Stimulated activated CD8-positive, alpha-beta memory T cell treated with anti-CD3 and anti-CD28 coated beads, Interleukin-15, amount 100 ng/mL, for 4 hours (primary cell): ENCODE results near the gene PDCD1LG2.
"Not testable (repeated sequence)": the region's sequence is repeated elsewhere in the genome, so short reads cannot be mapped to it uniquely, and the experiment has no call there.

Source experiments
- DNase-seq, 2 donors: peaks; one replicate each; pipeline ENCODE4 v3.0.0-alpha.2; 2020; ENCODE audit warnings: low read depth in 2 of 2

The PDCD1LG2 gene

DNA sequence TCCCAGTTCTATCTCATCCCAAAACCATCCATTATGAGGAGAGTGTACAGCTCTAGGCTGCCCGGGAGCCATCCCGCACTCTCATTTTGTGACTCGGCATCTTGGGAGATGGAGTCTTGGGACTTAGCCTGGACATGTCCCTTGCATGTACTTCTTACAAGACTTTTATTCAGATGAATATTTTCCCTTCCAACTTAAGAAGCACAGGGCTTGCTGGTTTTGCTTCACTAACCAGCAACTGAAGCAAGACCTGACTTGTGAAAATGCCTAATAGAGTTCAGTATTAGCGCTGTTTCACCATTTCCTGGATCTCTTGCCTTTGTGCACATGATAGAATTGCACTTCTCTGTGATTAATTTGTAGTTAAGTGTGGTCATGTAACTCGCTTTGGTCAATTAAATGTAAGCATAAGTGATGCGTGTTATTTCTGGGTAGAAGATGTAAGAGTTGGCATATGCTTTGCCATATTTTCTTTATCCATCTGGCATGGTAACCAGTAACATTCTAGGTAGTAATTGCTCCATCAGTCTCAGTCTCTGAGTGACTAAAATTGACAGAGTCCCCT, 55.8 kb downstream of the PDCD1LG2 start:
- no peak for DNase-seq

DNA sequence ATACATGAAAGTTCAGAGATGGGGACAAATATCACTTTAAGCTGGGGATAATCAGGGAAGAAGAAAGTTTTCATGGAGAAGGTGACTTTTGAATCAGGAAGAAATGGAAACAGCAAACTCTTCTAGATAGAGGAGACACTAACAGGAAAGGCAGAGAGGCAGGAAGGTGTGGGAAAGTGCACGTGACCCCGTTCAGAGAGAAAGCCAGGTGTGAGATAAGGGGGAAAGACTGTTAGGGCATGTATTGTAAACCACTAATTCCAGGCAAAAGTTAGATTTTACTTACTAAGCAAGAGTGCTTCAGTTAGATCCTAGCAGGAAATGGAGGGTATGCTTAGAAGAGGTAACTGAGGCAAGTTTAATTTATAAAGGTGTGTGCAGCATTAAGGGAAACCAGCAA, 58.5 kb downstream of the PDCD1LG2 start:
- no peak for DNase-seq

DNA sequence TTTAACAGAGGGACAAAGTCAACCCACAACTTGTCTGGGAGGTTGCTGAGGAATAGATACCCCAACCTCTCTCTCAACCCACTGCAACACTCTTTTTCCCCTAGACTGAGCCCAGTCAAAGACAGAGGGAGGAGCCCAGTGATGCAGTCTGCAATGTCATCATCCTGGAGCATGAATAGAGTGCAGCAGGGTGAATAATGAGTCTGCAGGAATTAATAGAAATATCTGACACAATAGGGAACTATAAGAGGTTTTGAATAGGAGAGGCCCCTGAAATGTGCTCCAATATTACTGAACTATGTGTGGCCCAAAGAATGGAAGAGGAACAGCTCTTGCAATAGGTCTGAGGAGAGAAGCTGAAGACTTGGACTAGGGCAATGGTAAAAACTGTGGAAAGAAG, 59.1 kb downstream of the PDCD1LG2 start:
- DNase-seq, result no peak

DNA sequence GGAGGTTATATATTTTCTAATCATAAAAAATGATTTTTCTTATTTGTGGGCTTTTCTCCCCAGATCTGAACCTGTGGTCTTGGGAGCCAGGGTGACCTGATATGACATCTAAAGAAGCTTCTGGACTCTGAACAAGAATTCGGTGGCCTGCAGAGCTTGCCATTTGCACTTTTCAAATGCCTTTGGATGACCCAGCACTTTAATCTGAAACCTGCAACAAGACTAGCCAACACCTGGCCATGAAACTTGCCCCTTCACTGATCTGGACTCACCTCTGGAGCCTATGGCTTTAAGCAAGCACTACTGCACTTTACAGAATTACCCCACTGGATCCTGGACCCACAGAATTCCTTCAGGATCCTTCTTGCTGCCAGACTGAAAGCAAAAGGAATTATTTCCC, 59.6 kb downstream of the PDCD1LG2 start:
- DNase-seq, result no peak

DNA sequence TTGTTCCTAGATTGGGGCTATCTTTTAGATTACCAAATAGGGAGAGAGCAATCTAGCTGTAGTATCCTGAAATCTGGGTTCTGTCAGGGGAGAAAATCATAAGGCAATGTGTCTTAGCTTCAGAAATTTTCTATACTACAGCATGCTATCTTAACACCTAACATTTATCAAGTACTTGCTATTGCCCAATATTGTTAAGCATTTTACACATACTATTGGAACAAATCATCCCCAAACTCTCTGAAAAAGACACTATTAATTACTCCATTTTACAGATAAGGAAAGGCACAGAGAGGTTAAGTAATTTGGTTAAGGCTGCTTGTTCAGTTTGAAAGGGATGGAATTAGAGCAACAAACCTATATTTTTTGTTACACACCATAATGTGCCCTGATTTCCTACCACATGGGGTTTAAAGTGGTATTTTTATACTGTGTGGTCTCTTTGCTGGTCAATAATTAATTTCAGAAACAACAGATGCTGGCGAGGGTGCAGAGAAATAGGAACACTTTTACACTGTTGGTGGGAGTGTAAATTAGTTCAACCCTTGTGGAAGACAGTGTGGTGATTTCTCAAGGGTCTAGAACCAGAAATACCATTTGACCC, 61.4 kb downstream of the PDCD1LG2 start:
- DNase-seq, result no peak

DNA sequence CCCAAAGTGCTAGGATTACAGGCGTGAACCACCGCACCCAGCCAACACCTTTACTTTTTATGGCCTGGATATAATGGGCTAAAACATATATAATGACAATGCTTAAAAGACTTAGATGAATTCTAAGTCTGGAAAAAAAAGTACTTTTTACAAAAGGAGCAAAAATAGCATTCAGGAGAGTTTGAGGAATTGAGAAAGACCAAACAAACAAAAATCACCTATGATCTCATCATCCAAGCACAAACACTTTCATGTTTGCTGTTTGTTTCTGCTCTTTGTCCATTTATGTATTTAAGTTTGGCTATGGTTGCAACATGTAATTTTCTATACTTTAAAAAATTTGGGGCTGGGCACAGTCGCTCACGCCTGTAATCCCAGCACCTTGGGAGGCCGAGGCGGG, 63.8 kb downstream of the PDCD1LG2 start:
- no peak for DNase-seq

DNA sequence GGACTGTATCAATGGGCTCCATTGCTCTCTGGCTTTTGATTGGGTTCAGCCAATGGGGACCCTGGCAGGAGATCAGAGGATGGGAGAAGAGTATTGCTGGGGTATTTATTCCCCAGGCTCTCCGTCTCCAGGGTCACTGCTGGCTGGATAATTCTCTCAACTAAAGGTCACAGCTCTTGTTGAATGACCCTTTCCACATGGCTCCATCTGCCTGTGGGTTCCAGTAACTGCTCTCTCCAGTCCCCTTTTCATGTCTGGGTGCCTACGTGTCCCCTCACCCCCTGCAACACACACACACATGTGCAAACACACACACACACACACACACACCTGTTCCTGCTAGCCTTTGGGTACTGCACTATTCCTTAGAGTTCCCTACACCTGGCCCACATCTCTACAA, 64.7 kb downstream of the PDCD1LG2 start:
- no peak for DNase-seq

DNA sequence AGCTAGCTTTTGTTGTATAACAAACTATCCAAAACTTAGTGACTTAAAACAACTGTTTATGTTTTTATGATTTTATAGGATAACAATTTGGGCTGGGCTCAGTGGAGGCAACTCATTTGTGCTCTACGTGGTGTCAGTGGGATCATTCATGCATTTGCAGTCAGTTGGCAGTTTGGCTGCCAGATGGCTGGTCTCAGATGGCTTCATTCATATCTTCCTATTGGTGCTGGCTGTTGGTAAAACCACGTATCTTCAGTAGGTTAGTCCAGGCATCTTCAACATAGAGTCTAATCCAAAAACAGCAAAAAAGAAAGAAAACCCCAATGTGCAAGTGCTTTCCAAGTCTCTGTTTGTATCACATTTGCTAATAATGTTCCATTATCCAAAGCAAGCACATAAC, 66.9 kb downstream of the PDCD1LG2 start:
- no peak for DNase-seq

DNA sequence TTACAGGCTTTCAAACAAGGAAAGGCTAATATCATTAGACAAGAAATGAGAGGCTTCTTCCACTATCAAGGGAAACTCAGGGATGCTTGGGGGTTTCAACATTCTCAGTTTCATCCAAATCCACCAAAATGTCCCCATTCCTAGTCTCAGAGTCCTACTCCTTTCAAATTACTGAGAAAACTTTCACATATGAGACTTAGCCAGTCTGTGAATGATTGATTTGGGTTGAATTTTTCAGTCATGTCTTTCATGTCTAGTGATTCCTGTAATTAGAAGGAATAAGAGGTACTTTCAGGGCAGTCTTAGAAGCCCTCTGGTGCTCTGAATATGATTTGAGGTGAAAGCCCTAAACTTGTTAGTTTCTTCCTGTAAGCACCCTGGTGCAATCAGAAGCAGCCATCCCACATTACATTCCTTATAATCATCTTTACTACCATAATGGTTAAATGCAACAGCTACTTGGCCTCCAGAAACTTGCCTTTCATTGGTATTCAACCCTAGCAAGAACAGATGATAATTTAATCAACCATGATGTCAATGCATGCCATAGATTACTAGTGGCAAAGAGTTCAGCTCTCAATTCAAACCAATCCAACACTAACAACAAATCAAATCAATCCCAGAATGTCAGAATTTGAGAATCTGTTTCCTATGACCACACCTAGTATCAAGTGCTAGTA, 67.8 kb downstream of the PDCD1LG2 start:
- DNase-seq, result no peak

DNA sequence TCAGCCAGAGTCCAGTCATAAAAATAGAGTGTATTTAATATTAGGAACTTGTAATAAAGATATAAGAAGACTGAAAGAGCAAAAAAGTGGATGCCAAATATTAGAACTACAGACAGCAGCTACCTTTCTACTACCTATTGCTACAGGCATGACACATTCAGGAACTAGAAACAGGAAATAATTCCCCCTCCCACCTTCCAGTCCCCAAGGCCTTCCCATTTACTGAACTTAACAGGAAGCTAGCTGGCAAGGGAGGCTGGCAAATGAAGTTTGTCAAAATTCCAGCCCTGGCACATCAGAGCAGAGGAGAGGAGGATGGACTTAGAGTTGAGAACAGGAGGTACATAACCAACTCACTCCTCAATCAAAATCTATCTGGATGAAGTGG, 68.4 kb downstream of the PDCD1LG2 start:
- DNase-seq, result no peak

DNA sequence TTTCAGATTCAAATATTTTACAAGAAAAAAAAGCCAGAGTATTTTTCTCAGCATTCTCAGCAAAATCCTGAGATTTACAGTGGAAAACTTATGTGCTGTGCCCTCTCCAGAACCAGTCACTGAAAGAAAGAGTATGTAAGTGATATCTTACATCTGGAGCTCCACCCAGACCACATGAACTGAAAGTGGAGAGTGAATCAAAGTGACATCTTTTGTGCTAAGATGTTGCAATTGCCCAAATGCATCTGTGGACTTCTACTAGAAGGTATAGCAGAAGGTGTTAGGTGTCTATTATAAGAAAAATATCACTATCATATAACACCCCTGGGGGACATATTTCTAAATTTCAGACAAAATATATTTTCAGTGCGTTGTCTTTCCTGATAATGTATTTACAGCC, 69.5 kb downstream of the PDCD1LG2 start:
- no peak for DNase-seq

DNA sequence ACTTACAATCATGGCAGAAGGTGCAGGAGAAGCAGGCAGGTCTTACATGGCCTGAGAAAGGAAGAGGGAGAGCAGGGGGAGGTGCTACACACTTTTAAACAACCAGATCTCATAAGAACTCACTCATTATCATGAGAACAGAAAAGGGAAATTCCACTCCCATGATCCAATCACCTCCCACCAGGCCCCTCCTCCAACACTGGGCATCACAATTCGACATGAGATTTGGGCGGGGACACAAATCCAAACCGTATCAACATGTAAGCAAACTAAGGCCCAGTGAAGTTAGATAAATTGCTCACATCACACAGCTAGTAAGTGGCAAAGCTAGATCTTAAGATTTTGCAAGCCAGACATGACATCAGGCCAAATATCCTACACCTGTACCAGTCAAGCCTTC, 70.3 kb downstream of the PDCD1LG2 start:
- no peak for DNase-seq

DNA sequence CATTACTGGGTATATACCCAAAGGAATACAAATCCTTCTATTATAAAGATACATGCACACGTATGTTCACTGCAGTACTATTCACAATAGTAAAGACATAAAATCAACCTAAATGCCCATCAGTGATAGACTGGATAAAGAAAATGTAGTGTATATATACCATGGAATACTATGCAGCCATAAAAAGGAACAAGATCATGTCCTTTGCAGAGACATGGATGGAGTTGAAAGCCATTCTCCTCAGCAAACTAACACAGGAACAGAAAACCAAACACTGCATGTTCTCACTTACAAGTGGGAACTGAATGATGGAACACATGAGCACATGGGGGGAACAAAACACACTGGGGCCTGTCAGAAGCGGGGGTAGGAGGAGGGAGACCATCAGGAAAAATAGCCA, 71.4 kb downstream of the PDCD1LG2 start:
- not testable (repeated sequence) for DNase-seq

DNA sequence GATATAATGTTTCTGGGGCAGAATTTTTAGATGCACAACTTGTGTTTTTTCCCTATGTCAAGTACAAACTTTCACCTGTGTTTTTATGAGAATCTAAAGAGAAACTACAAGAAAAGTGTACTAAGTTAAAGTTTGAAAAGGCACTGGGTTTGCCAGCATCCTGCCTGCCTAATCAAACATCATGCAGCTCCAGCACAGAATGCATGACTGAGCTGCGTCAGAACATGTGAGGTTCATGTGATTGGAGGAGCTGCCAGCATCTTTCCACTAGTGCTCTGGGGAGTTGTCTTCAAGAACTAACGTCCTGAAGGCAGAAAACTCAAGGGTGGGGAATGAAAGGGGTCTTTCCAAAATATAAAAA, 72.5 kb downstream of the PDCD1LG2 start:
- no peak for DNase-seq

DNA sequence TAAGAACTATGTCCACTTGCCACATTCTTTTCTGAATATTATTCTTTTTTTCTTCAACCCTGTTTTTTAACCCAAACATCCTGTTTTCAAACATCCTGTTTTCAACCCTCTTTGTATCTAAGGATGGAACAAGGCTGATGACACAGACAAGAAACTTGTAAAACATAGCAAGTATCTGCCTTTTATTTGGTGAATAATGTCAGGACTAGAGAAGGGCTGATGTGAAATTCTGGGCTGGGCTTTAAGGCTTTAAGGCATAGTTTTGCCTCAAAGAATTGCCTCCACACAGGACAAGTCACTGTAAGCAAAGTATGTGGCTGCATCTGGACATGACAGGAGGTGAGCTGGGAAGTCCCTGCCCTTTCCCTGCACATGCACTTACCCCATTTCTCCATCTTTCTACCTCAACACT, 76.1 kb downstream of the PDCD1LG2 start:
- DNase-seq, result no peak

DNA sequence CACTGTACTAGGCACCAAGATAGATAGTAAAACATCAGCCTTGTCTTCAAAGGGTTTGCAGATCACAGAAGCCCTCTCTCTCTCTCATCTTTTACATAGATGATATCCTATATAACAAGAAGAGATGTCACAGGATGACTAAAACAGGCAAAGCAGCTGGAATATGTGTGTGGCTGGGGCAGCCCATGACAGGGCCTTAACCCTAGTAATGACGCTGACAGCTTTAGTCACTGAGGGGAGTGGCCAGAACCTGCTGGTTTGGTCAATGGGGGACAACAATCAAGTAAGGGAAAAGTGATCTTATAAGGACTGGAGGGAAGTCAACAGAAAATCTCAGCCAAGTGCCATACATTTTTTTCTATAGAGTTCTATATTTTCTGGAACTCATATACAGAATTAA, 76.7 kb downstream of the PDCD1LG2 start:
- no peak for DNase-seq

DNA sequence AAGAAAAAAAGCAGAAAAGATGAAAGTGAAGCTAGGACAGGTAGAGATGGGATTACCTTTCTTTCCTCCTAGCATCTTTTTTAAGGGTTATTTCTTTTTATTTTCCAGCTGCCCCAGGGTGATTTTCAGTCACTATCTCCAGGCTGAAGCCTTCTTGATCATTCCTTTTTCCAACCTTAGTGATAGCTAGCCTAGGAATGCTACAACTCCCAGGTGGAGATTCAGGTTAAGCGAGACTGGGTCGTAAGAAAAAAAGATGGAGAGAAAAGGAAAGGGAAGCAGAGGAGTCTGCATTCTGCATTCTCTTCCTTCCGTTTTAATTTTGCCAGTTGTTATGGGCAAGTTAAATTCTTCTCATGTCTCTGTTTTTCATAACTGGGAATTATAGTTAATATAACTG, 81.9 kb downstream of the PDCD1LG2 start:
- DNase-seq, result no peak

DNA sequence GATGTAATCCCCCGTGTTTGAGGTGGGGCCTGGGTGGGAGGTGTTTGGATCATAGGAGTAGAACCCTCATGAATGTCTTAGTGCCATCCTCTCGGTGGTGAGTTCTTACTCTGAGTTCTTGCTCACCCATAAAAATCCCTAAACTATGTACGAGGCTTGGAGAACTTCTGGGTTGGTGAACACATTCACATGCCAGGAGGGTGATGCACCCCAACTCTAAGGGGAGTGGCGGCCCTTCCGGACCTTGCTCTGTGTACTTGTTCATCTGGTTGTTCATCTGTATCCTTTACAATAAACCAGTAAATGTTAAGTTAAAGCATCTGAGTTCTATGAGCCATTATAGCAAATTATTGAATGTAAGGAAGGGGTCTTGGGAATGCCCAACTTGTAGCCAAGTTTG, 82.6 kb downstream of the PDCD1LG2 start:
- DNase-seq, result no peak

DNA sequence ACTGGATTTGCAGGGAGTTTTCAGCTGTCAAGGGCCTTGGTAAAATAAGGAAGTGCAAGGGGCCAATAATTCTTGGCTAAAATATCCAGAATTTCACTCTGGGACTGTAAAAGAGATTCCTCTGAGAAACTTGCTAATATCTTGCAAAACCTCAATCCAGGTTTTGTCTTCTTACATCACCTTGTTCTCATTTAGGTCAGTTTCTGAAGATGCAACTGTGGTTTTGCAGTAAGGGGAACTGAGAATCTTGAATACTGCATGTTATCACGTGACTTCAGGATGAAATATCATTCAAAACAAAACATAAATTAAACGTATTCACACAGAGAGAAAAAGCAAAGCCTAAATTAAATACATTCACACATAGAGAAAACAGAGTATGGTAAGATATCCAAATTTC, 83.6 kb downstream of the PDCD1LG2 start:
- no peak for DNase-seq

DNA sequence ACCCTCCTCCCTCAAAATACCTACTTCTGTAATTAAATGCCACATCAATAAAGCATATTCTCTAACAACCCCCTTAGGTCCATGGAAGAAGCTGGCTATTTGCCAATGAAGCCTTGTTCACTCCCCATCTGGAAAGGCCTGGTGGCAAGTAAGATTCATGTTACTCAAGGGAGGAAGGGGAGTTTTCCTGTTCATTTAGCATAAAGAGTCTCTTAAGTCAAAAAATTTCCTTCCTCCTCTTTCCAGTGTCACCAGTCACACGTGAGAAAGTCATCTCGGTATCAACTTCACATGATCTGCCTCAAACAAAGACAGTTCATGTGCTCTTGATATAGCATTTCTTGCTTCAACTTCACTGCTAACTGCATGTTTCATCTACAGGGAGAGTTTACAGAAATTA, 85.8 kb downstream of the PDCD1LG2 start:
- no peak for DNase-seq

DNA sequence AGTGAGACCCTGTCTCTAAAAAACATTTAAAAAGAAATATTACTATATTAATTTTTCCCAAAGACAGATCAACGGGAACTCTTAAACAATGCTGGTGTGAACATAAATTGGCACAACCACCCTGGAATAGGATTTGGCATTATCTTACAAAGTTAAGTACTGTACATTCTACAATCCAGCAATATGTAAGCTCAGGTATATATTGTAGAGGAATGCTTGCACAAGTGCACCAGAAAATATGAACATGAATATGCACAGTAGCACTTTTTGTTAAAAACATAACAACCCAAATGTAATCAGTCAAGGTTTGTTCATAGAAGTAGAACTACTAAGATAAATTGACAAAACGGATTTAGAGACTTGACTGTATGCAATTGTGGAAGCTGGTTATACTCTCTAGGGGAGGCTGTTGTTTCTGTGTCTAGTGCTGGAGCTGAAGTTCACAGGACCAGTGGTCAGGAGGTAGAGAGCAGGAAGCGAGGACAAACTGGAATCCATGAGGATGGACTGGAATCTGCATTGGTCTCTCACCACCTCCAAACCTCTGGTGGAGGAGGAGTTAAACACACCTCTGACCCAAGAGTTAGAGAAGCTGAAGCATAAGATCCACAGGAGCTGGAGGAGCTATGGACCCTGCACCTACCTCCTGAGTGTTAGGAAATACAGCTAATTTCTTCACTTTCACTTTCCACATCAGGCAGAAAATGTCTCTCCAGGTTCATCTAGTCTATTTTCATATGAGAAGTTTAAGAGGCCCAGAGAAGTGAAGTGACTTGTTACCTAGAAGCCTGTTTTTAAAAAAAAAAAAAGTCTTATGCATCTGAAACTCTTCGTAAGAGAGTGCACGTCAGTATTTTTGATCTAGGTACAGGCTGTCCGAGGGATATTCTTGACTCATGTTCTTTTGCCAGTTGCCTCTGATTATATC, 98.2 kb downstream of the PDCD1LG2 start:
- no peak for DNase-seq

DNA sequence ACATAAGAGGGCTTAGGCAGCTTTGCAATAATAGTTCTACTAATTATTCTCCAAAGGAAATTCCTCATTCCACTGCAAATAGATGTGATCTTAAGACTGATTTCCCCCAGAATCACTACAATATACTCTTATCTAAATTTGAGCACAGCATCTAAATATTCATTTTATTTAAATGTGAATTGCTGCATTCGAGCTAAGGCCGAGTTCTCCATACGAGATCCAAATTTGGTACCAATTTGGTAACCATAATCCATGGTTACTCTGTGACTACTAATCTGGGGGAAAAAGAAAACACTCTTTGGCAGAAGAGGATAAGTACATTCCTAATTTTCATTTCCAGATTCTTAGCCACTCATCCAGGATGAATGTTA, 98.9 kb downstream of the PDCD1LG2 start:
- DNase-seq, result no peak

DNA sequence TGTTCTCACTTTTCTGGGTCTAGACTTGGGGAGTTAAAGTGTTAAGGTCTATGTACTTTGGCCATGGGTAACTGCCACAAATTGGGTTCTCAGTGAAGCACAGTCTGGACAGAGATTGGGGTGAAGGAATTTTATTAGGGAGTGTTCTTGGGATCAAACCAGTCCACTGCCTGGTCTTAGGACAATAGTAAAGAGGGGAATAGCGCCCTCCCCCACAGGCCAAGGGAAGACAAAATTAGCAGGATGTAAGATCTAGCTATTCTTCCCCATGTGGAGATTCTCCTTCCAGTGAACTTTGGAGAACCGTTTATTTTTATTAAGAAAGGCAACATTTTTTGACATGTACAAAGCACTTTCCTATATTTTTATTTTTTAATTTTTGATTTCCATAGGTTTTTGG, 100.2 kb downstream of the PDCD1LG2 start:
- no peak for DNase-seq
